ENCODE data around the gene HSPB9.
A peak's percentile ranks its signal among the peaks of the same experiment; 100 is the strongest.
"Not testable (repeated sequence)": the region's sequence is repeated elsewhere in the genome, so short reads cannot be mapped to it uniquely, and the experiment has no call there.

The HSPB9 gene

GRCh38 chr17:42141382-42141781 lies 18.8 kb downstream of the HSPB9 start:
- Mint-ChIP-seq H3K36me3 (ENCODE audit: low read depth) (peaks cover 16% of the 10 kb centered on the region), H3K4me1 (peaks cover 39% of the 10 kb centered on the region), H3K27ac (no peak overlapping the region), H3K4me3 (no peak overlapping the region), H3K27me3 (ENCODE audit: low read depth, poor library complexity) (no peaks in the 10 kb centered on the region), H3K9me3 (no peaks in the 10 kb centered on the region)
- no peak for TF ChIP-seq CTCF (IDR thresholded peaks at IDR 0.05)
- DNase-seq: no peak

- Mint-ChIP-seq H3K4me3 (peak overlapping the region; percentile 7), H3K4me1 (peaks cover 35% of the 10 kb centered on the region), H3K27me3 (ENCODE audit: low read depth, poor library complexity) (no peaks in the 10 kb centered on the region), H3K27ac (peak overlapping the region; percentile 69), H3K9me3 (no peaks in the 10 kb centered on the region), H3K36me3 (ENCODE audit: low read depth) (peaks cover 15% of the 10 kb centered on the region)
- TF ChIP-seq CTCF (IDR thresholded peaks at IDR 0.05): no peak
- peak; percentile 35 for DNase-seq
Observed at GRCh38 chr17:42142371-42142896, 19.8 kb downstream of the HSPB9 start.

- not testable (repeated sequence) for H3K27me3 Mint-ChIP-seq (ENCODE audit: low read depth, poor library complexity); DNase-seq; H3K4me3 Mint-ChIP-seq; H3K9me3 Mint-ChIP-seq
- Mint-ChIP-seq H3K36me3 (ENCODE audit: low read depth) (peaks cover 18% of the 10 kb centered on the region), H3K4me1 (peaks cover 32% of the 10 kb centered on the region), H3K27ac (peak overlapping the region; percentile 69)
Observed at GRCh38 chr17:42143138-42143537, 20.5 kb downstream of the HSPB9 start.

- Mint-ChIP-seq H3K27ac (peak overlapping the region; percentile 18), H3K27me3 (ENCODE audit: low read depth, poor library complexity) (no peaks in the 10 kb centered on the region), H3K4me1 (peaks cover 26% of the 10 kb centered on the region), H3K4me3 (no peak overlapping the region), H3K36me3 (ENCODE audit: low read depth) (peaks cover 14% of the 10 kb centered on the region), H3K9me3 (no peaks in the 10 kb centered on the region)
- DNase-seq: no peak
- TF ChIP-seq CTCF (IDR thresholded peaks at IDR 0.05): no peak
Observed at GRCh38 chr17:42146911-42147607, 24.5 kb downstream of the HSPB9 start.

GRCh38 chr17:42153919-42154742 lies 31.5 kb downstream of the HSPB9 start:
- no peaks in the 10 kb centered on the region for H3K36me3 Mint-ChIP-seq (ENCODE audit: low read depth)
- peaks cover 35% of the 10 kb centered on the region for H3K4me1 Mint-ChIP-seq
- peaks cover 6% of the 10 kb centered on the region for H3K27me3 Mint-ChIP-seq (ENCODE audit: low read depth, poor library complexity)
- peak overlapping the region; percentile 98 for H3K4me3 Mint-ChIP-seq
- H3K9me3 Mint-ChIP-seq: no peaks in the 10 kb centered on the region
- no peak for DNase-seq
- peak overlapping the region; percentile 92 for H3K27ac Mint-ChIP-seq
- no peak for TF ChIP-seq CTCF (IDR thresholded peaks at IDR 0.05)

- peaks cover 44% of the 10 kb centered on the region for H3K4me1 Mint-ChIP-seq
- no peaks in the 10 kb centered on the region for H3K9me3 Mint-ChIP-seq
- TF ChIP-seq CTCF (IDR thresholded peaks at IDR 0.05): no peak
- DNase-seq: no peak
- H3K27ac Mint-ChIP-seq: no peak overlapping the region
- H3K27me3 Mint-ChIP-seq (ENCODE audit: low read depth, poor library complexity): peaks cover 6% of the 10 kb centered on the region
- peak overlapping the region; percentile 98 for H3K4me3 Mint-ChIP-seq
- H3K36me3 Mint-ChIP-seq (ENCODE audit: low read depth): no peaks in the 10 kb centered on the region
Observed at GRCh38 chr17:42155614-42156045, 33.0 kb downstream of the HSPB9 start.
